Activated CD8-positive, alpha-beta memory T cell treated with anti-CD3 and anti-CD28 coated beads for 24 hours (primary cell): ENCODE measurements around the gene TMEM235.

Experiments
- DNase-seq: peaks from one replicate; pipeline ENCODE4 v3.0.0-alpha.2; 2020

TMEM235 gene

DNA sequence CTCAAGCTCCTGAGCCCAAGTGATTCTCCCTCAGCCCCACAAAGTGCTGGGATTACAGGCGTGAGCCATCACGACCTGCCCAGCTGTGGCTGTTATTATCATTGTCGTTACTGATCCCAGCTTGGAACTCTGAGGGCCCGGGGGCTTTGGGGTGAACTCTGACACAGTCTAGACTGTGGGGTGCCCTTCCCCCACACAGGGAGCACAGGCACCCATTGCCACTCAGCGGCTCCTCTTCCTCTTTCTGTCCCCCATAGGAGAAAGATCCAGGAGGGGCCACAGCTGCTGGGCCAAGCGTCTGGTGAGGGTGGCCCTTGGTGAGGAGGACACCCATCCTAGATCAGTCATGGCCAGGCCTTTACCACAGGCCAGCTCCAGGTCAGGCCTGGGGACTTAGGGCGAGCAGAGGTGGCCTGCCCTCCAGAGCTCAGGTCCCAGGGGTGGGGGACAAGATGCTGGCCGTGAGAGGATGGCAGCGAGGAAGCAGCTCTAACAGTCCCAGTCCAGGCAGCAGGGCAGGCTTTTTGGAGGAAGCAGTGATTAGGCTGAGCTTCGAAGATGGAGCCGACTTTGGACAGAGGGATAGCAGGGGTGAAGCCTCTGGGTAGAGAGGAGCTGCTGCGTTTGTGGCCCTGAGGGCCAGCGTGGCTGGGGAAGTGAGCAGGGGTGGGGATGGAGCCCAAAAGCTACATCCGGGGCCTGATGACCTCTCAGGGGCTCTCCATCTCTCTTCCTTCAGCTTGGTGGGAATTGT lies 24.7 kb downstream of the TMEM235 start:
- no peak for DNase-seq

DNA sequence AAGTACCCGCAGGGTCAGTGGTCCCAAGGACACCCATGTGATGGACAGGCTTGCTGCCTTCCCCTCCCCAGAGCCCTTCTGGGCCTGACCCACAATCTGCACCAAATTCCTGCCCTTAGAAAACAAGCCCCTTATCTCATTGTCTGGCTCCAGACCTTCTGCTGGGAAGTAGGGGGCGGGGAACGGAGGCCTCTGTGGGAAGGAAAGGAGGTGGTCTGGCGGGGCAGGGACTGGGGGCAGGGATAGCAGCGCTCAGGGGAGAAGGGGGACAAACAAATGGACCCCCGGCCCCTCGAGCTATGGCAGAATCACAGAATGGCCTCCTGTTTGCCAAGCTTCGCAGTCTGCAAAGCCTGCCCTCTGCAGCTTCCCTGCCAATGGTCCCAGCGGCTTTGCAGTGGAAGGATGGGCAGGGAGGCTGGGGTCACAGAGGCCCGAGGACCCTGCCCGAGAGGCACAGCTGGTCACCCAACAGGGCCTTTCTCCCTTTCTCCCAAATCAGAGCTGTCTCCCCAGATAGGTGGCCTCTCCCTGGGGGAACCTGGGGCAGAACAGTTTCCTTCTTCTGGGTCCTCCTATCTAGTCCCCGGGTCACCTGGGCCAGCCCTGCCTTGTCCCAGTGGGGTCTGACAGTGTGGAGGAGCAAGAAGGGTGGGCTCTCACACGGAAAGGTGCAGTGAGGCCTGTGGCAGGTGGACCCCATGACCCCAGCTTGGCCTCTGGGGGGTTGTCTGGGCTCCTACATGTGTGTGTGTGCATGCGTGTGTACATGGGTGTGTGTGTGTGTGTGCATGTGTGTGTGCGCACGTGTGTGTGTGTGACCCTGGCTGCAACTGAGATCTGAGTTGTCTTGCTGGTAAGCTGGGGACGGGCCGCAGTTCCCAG lies 25.5 kb downstream of the TMEM235 start:
- DNase-seq: no peak

DNA sequence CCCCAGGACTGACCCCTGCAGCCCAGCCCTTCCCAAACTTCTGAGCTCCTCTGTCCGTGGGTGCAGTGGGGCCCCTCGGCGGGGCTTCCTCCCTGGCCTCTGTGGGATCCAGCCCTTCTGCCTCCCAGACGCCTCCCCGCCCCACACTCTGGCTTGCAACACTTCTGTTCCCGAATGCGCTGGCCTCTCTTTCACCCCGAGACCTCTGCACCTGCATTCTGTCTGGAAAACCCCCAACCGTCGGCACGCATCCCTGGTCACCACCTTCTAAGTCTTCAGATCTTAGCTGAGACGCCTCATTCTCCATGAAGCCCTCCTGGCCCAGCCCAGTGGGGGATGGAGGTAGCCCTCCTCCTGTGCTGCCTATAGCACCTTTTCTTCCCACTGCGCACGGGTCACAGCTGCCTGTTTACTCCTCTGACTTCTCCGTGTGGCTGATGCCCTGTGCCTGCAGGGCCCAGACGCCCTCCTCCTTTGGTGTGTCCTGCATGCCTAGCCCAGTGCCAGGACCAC lies 26.4 kb downstream of the TMEM235 start:
- DNase-seq: no peak

DNA sequence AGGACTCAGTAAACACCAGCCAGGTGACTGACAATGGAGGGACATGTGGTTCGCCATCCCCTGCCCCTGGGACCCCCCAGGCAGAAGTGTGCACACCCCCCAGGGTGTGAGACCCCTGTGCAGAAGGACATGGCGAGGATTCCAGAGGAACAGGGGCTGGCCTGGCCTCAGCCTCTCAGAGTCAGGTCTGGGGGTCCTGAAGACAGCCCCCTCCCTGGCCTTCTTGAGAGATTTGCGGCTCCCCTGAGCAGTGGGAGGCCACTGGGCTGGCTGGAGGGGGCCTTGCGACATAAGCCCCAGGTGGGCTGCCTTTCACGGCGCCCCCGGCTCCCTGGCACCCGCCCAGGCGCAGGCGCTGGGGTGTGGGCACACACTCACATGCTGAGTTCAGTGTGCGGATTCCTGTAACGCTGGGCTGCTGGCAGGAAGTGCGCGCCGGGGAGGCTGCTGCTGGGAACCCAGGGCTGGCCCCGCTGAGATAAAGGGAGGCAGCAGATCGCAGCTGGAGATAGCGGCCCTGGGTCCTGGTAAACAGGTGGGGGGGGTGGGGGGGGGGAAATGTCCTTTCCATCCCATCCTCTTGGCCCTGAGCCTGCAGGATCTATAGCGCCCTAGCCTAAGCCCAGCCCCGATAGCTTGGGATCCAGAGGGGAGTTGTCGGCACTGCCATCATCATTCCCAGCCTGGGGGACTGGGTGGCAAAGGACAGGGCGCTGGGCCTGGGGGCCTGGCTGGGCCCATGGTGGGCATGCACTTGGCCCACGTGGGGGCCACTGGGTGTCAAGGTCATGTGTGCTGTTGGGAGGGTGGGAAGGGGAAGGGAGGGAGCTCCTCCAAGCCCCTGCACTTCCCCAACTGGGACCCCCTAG lies 27.1 kb downstream of the TMEM235 start:
- peak; percentile 84 for DNase-seq

GRCh38 chr17:78259192-78259554 lies 27.7 kb downstream of the TMEM235 start:
- no peak for DNase-seq

DNA sequence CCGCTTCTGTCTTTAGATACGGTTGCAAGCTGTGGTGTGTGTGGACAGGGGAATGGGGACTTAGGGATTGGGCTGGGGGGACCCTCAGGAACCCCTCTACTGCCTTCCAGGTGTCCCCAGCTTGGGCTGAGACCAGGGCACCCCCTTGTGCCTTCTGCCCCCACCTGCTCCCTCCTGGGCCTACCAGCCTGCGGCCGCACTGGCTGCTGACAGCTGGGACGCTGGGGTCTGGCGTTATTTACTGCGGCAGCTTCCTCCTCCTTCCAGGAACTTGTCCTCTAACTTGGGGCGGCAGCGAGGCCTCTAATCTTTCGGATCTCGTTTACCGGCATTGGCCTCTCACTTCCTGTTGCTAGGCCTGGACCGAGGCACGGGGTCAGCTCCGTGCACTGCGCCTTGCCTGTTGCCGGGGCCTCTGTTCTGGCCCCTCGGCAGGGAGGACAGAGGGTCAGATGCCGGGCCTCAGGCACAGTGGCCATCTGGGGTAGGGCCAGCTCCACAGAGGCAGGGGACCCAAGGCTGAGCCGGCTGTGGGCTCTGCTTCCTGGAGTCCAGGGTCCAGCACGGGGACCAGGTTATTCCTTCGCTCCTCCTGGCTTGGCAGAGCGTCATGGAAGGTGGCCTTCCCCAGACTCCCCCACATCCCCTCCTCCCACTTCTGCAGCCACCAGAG lies 31.8 kb downstream of the TMEM235 start:
- DNase-seq: no peak

GRCh38 chr17:78263736-78264340 lies 32.4 kb downstream of the TMEM235 start:
- DNase-seq: no peak

DNA sequence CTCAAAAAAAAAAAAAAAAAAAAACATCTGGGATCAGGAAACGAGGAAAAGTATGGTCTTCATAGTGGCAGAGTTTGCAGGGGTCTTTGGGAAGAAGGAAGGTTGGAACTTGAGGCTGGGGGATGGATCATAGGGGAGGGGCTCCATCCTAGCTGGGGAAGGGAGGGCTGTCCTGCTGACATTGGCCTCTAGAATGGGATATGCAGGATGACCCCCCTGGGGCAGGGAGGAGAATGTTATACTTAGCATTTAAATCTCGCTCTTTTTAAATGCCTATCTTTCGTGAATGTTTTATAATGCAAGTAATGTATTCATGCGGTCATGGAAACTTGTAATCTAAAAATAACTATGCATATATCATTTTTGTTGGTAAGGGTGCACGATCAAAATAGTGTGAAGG lies 33.2 kb downstream of the TMEM235 start:
- DNase-seq: no peak

GRCh38 chr17:78265121-78265520 lies 33.7 kb downstream of the TMEM235 start:
- no peak for DNase-seq

GRCh38 chr17:78266231-78266631 lies 34.8 kb downstream of the TMEM235 start:
- no peak for DNase-seq

DNA sequence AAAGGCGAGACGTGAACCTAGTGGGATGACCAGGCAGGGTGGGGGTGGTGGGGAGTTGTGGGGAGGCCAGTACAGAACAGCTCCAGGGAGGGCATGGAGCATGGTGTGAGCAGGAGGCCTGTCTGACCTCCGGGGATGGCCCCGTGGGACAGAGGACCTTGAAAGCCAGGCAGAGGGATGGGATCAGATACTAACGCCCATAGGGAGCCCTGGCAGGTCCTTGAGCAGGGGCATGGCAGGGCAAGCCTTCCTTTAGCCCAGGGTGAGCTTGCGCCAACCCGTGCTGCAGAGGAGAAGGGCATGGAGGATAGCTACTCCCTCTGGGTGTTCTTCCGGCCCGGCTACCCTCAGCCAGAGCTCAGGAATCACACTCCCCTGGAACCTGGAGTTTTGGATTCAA lies 35.3 kb downstream of the TMEM235 start:
- DNase-seq: no peak

GRCh38 chr17:78267253-78268073 lies 36.0 kb downstream of the TMEM235 start:
- DNase-seq: no peak

DNA sequence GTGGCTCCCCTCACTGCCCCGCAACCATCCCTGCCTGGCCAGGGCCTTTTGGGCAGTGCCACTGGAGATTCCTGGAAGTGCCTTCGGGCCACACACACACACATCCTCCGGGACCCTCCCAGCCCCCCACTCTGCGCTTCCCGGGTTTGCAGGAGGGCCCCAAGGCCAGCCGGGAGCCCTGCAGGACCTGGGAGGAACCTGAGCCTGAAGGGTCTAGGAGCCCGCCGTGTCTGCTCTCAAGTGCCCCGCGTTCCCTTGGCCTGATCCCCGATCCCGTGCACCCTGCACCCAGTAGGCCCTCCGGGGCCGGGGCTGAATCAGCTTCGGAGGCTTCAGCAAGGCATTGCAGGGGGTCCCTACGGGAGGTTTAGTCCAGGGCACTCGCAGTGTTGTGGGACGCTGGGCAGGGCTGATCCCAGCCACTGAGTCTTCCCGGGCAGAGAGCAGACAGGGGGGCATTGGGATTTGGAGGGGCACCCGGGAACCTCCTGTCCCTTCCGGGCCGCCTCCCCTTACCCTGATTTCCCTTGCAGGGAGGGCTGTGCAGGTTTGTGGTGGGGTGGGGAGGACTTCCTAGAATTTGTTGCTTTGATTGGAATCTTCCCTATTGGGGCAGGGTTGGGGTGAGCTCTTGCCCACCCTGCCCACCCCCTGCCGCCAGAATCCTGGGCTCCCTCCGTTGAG lies 36.9 kb downstream of the TMEM235 start:
- DNase-seq: no peak

DNA sequence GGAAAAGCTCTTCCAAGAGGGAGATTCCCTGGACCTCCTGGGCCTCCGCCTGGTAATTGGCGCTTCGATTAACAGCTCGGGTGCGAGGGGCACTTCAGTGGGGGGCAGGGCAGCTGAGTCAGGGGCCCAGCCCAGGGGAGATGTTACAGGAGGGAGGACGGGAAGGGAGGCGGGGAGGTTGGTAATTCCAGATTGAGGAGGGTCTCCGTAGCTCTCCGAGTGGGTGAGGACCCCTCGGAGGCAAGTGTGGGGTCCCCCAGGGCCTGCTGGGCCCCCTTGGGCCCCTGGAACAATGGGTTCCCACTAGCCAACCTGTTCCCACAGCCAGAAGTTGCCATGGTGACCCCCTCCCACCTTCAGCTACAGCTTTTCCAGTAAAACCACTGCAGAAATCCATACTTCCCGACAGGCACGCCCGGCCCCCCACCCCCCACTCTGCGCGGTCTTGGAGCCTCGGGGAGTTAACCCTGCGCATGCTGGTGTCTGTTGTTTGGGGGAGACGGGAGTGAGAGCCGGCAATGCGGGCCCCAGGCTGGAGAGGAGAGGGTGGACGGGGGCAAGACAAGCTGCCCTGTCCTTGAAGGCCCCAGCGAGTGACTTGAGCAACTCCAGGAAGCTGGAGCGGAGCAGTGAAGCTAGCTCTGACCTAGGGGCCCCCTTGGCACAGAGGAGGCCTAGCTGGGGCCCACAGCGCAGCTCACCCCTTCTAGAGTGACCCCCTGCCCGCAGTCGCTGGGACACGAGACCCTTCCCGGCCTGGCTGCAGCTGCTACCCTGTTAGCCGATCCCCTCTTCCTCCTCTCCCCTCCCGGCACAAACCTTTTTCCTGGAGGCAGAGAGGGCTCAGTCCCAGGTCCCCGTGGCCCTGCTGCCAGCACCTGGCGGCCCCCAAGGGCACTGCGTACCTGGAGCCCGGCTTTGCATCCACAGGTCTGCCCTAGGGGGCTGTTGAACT lies 37.8 kb downstream of the TMEM235 start:
- DNase-seq: no peak

DNA sequence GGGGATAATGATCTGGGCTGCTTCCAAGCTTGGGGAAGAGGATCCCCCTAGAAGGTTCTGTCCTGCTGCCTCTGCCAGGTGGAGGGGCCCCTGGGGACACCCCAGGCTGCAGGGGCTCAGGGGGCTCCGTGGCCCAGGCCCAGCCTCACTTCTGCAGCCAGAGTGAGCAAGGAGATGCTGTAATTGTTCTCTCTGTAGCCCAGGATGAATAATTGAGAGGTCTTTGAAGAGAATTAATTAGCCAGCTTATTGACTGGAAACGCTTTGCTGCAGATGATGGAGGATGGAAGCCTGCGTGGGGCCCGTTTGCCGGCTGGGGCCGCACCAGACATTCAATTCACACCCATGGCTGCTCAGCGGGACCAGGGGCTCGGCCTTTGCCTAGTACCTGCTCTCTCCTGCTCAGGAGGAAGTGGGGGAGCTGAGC lies 38.5 kb downstream of the TMEM235 start:
- DNase-seq: no peak

DNA sequence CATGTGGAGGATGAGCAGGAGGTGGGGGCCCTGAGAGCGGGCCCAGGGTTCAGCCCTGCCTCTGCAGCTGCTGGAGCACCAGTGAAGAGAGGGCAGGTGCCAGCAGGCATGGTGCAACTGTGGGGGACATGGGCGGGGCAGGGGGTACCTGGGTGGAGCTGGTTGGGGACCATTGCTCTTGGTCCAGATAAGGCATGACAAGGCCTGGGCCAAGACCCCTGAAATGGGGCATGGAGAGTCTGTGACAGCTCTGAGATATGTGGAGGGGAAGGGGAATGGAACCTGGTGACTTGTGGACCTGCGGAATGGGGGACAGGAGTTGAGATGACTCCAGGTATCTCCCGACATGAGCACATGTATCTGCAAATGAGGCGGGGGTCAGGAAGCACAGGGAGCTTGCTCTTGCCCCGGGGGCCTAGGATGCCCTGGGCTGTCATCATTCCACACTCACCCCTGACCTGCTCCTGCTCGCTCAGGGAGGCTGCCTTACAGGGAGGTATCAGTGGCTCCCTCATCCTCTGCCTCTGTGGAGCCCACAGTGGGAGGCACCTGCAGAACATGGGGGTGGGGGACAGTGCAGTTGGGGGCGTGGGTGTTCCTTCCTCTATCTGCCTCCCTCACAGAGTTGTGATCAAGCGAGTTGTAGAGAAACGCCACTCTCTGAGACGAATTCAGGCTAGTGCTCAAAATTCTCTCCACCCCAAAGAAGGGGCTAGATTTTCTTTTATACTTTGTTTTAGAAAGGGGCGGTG lies 40.2 kb downstream of the TMEM235 start:
- no peak for DNase-seq

GRCh38 chr17:78272181-78272913 lies 40.9 kb downstream of the TMEM235 start:
- no peak for DNase-seq

DNA sequence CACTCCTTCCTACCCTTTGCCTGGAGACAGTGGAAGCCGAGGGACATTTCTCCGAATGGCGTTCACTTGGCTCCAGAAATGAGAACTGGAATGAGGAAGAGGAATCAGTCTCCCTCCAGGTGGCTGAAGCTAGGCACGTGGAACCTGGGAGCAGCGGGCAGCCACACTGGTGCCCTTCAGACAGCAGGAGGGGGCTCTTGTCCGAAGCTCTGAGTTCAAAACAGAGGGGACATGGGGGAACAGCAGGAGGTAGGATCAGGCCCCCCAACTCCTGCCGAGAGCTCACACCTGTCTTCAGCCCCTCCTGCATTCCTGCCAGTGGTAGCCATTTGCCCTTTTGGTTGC lies 41.5 kb downstream of the TMEM235 start:
- DNase-seq: no peak
